SJSA1 (cell line): Measurements from ENCODE around the gene PRKN. TPM values are rescaled to one million over a fixed set of nuclear protein-coding genes. Genes with fewer than 3 reads are reported as not detected.

Source experiments
- DNase-seq, 2 experiments: peaks; one replicate each; pipeline ENCODE4 v3.0.0-alpha.2; 2015 to 2020; ENCODE audit warnings: low spot score in 2 of 2, low read depth in 1 of 2
- H3K27ac ChIP-seq: fragments of 250-450 bp; sonication (Bioruptor Pico); 2 replicates; pipeline ENCODE4 v1.5.1; 2020; ENCODE audit warnings: mild to moderate bottlenecking, moderate library complexity
- H3K27me3 ChIP-seq: fragments of 250-450 bp; sonication (Bioruptor Pico); replicated peaks from 2 replicates; pipeline ENCODE4 v1.5.1; 2020; ENCODE audit warnings: mild to moderate bottlenecking, moderate library complexity
- H3K36me3 ChIP-seq: fragments of 250-450 bp; sonication (Bioruptor Pico); 2 replicates; pipeline ENCODE4 v1.5.1; 2020; ENCODE audit warnings: mild to moderate bottlenecking
- H3K4me1 ChIP-seq: fragments of 250-450 bp; sonication (Bioruptor Pico); replicated peaks from 2 replicates; pipeline ENCODE4 v1.6.1; 2021; ENCODE audit warnings: mild to moderate bottlenecking
- H3K4me3 ChIP-seq: fragments of 250-450 bp; sonication (Bioruptor Pico); 2 replicates; pipeline ENCODE4 v1.5.1; 2020; ENCODE audit warnings: mild to moderate bottlenecking
- H3K9me3 ChIP-seq: fragments of 250-450 bp; sonication (Bioruptor Pico); replicated peaks from 2 replicates; pipeline ENCODE4 v1.5.1; 2020; ENCODE audit warnings: mild to moderate bottlenecking
- total RNA-seq: library from RNA; depleted of rRNA; stranded (reverse); fragments of >200 nt; shearing (Covaris generic); gene quantifications from 2 replicates; pipeline ENCODE4 v1.2.3, GENCODE V29; 2014

PRKN gene
- total RNA-seq, 1 experiment from 2014 or later, result not detected

DNA sequence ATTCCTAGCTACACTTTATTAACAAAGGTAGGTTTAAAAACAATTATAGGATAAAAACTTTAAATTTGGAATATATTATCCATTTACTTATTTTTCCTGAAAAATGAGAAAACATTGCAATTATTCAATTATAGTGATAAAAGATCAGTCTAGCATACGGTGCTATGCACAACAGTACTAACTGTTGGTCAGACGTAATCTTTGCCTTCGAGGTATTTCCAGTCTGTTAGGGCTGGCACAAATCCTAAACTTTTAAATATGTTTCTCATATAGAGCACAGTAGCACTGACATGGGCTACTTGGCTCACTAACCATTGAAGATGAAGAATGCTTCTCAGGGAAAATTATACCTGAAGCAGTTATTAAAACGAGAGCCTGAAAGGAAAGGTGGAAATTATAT lies 214.8 kb downstream of the PRKN start:
- H3K4me3 ChIP-seq, result no peak overlapping the region
- no peaks in the 10 kb centered on the region for H3K36me3 ChIP-seq
- H3K27ac ChIP-seq, result no peak overlapping the region
- no peak for DNase-seq
- H3K9me3 ChIP-seq, result 0 out of 2 replicates have a peak, but pooled peaks cover 2% of the 10 kb centered on the region
- no peaks in the 10 kb centered on the region for H3K27me3 ChIP-seq
- H3K4me1 ChIP-seq, result no peaks in the 10 kb centered on the region

DNA sequence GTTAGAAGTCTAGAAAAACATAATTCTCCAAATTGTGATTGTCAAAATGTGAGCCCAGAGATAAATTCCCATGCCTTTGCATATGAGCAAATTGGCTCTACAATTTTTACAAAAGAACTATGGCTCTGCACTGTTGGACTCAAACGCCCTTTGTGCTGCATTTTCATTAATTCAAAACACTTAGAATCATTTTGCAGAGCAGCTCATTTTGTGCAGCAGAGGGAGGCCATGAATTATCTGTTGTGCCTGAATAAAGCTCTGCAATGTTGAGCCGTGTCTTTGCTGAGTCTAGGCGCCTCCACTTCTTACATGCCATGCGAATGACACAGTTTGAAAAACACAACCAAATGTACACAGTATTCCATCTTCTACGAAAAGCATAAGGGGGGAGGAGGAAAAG lies 230.2 kb downstream of the PRKN start:
- Histone ChIP-seq H3K36me3 (no peaks in the 10 kb centered on the region), H3K9me3 (no peaks in the 10 kb centered on the region; the same call in none of the 2 replicates), H3K4me3 (no peak overlapping the region), H3K4me1 (no peaks in the 10 kb centered on the region), H3K27me3 (no peaks in the 10 kb centered on the region), H3K27ac (no peak overlapping the region)
- no peak for DNase-seq

DNA sequence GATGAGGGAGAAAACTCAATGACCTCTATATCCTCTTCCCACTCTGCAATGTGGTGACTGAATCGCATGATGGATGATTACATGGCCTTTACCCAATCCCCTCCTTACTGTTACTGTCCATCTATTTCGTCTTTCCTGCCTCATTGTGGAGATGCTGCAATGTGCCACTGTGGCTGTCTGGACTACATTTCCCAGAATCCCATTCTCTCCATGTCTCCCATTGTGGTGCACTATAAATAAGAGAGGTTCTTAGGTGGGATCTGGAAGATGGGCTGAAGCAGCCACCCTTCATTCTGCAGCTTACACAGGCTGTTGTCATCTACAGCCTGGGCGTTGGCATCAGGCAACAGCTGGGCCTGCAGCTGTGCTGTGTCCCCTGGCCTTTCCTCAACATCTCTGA lies 233.6 kb downstream of the PRKN start:
- Histone ChIP-seq H3K9me3 (peaks cover 5% of the 10 kb centered on the region), H3K4me3 (no peak overlapping the region), H3K36me3 (no peaks in the 10 kb centered on the region), H3K27me3 (no peaks in the 10 kb centered on the region), H3K4me1 (no peaks in the 10 kb centered on the region), H3K27ac (no peak overlapping the region)
- no peak for DNase-seq

DNA sequence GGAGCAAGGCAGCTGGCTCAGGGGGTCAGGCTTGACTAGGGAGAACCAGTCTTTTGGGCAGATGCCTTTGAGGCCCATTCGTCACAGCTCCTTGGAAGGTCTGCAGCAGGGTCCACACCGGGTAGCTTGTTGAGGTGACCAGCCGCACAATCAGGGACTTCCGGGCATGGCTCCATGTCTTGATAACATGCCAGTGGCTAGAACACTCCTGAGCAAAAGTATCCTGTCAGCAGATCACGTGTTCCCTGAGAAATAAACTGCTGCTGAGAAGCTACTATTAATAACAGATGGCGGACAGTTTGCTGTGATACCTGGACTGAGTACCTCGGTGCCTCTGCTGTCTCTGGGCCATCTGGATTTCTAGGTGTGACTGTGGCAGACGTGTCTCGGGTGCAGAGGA lies 235.9 kb downstream of the PRKN start:
- Histone ChIP-seq H3K36me3 (no peaks in the 10 kb centered on the region), H3K27me3 (no peaks in the 10 kb centered on the region), H3K9me3 (peaks cover 5% of the 10 kb centered on the region; the same call in 1 of the 2 replicates), H3K4me3 (no peak overlapping the region), H3K4me1 (no peaks in the 10 kb centered on the region), H3K27ac (no peak overlapping the region)
- no peak for DNase-seq

DNA sequence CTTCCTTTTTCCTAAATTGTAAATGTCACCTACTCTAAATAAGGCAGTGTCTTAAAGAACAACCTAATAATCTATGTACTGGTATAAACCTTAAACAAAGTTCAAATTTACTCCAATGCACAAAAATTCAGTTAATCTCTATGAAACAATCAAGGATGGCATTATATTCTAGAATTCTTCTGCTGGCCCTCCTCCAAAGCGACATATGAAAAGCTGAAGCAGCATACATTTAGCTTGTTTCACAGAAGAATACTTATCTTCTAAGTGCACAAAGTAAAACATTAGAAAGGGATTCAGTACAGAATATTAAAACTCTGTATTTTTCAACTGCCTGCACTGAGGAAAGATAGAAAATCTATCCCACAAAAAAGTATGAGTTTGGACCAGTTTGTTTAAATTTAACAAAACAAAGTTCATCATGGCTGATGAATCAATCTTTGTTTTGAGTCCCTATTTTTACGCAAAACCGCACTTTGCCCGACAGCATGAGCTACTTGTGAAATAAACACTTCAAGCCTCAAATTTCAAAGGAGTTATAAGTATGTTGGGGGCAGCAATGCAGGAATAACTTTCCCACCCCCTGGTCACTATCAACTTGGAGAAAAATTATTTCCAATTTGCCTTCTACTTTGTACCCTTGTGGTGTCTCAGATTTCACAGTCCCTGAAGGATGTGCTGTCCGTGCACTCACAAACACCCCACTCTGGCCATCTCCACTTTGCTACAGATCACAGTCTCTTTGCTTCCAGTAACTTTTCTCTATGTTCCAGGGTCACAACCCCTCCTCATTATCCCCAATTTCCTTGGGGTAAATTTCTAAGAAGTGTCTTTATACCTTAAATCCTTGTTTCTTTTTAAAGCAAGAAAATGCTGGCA lies 238.2 kb downstream of the PRKN start:
- Histone ChIP-seq H3K4me1 (no peaks in the 10 kb centered on the region), H3K36me3 (no peaks in the 10 kb centered on the region), H3K27me3 (no peaks in the 10 kb centered on the region), H3K4me3 (no peak overlapping the region), H3K9me3 (peaks cover 5% of the 10 kb centered on the region; the same call in 1 of the 2 replicates), H3K27ac (no peak overlapping the region)
- DNase-seq, result no peak

DNA sequence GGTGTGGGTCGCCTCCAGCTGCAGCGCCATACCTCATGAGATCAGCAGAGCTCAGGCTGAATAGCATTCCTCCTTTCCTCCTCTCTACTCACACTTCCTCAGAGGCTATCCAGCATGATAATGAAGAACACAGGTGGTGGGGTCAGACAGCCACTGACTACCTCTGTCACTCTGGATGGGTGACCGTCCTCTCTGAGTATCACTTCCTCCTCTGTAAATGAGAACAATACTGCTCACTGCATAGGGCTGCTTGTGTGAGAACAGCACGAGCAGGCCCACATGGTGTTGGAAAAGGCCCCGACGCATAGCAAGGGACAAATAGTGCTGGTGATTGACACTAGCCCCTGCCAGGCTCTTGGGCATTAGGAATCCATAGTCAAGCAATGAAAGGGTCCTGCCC lies 239.1 kb downstream of the PRKN start:
- H3K4me3 ChIP-seq, result no peak overlapping the region
- H3K27ac ChIP-seq, result no peak overlapping the region
- no peaks in the 10 kb centered on the region for H3K4me1 ChIP-seq
- DNase-seq, result no peak
- H3K27me3 ChIP-seq, result no peaks in the 10 kb centered on the region
- H3K9me3 ChIP-seq, result peaks cover 5% of the 10 kb centered on the region; the same call in 1 of the 2 replicates
- no peaks in the 10 kb centered on the region for H3K36me3 ChIP-seq

DNA sequence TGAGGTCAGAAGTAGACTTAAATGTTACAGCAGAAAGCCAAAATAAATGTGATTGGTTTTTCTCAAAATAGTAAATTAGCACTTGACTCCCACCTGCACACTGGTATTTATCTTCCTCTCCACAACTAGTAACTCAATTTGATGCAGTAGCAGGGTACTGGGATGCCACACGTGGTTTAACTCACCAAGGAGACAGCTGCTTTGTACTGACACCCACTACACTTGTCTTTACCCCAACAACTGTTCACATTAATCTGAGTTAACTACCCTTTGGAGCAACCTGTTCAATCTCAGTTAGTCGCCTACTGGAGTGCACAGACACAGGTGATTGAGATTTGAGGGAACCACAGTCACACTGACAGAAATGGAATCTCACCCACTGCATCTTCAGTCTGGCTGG lies 242.1 kb downstream of the PRKN start:
- Histone ChIP-seq H3K4me1 (no peaks in the 10 kb centered on the region), H3K36me3 (no peaks in the 10 kb centered on the region), H3K9me3 (peaks cover 2% of the 10 kb centered on the region; the same call in 1 of the 2 replicates), H3K27ac (no peak overlapping the region), H3K4me3 (no peak overlapping the region), H3K27me3 (no peaks in the 10 kb centered on the region)
- no peak for DNase-seq

DNA sequence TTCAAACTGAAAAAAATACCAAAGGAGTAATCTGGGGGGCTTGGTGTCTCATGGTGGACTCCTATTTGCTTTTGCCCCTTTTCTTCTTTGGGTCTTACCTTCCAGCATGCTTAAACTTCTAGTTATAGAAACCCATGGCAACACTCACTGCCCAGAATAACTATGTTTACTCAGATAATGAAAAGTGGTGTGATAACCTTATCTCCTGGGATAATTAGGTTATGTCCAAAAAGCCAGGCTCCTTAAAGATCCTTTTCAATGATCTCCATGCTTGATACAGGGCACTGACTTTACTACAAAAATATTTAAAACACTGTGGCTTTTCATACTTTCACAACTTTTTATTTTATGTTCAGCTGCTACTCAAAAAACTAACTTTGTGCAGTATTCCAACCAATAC lies 245.6 kb downstream of the PRKN start:
- peaks cover 2% of the 10 kb centered on the region; the same call in 1 of the 2 replicates for H3K9me3 ChIP-seq
- no peaks in the 10 kb centered on the region for H3K36me3 ChIP-seq
- H3K27ac ChIP-seq, result no peak overlapping the region
- DNase-seq, result no peak
- no peaks in the 10 kb centered on the region for H3K4me1 ChIP-seq
- no peak overlapping the region for H3K4me3 ChIP-seq
- no peaks in the 10 kb centered on the region for H3K27me3 ChIP-seq

DNA sequence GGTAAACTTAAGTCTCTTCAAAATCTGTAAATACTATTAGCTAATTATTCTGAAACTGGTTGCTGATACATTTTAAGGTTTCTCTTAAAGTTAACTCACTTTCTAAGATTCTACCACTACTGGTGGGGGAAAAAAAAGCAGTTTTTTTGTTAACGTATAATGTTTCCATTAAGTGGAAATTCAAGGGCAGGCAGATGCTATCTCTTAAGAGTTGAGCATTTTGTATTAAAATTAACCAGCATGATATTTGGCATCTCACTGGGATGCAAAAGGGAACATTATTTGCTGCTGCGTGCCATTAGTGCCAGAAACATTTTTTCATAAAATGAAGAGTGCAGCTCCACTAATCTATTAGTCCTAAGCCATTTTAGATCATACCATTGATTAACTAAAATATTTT lies 246.2 kb downstream of the PRKN start:
- no peak overlapping the region for H3K4me3 ChIP-seq
- DNase-seq, result no peak
- no peaks in the 10 kb centered on the region for H3K27me3 ChIP-seq
- peaks cover 2% of the 10 kb centered on the region; the same call in 1 of the 2 replicates for H3K9me3 ChIP-seq
- H3K4me1 ChIP-seq, result no peaks in the 10 kb centered on the region
- no peak overlapping the region for H3K27ac ChIP-seq
- H3K36me3 ChIP-seq, result no peaks in the 10 kb centered on the region

DNA sequence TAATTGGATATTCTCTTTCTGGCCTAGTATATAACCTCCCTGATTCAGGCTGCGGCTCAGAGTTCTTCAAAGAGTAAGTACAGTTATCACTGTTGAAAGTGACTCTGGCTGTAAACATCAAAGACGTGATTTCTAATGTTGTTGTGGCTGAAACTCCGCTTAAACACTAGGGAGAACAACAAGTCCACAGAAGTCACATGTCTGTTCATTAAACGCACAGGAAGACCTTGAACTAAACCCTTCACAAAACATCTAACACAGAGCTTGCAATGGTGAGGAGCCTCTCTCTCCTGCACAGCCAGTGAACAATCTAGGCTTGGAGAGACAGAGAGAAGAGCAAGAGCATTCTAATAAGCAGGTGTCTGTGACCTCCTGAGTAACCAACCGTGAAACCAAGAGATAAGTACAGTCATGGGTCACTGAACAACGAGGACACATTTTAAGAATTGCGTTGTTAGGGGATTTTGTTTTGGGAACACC lies 249.3 kb downstream of the PRKN start:
- Histone ChIP-seq H3K9me3 (peaks cover 7% of the 10 kb centered on the region; the same call in 1 of the 2 replicates), H3K36me3 (no peaks in the 10 kb centered on the region), H3K4me1 (no peaks in the 10 kb centered on the region), H3K27me3 (no peaks in the 10 kb centered on the region), H3K27ac (no peak overlapping the region), H3K4me3 (no peak overlapping the region)
- DNase-seq, result no peak

DNA sequence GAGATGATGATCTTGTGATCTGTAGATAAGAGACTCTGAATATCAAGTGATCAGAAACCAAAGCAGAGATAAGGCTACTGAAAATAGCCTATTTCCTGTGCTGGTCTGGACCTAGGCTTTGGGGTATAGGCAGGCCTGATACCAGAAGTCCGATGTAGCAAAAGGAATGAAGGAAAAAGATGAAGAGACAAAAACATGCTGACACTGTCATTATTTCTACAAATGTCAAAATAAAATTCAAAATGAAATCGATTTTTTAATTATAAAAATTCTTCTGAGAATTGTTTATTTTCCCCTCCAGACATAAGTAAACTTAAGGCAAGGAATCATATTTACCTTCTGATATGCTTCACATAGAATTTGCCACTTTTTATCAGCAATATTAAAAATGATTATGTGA lies 252.8 kb downstream of the PRKN start:
- Histone ChIP-seq H3K4me1 (no peaks in the 10 kb centered on the region), H3K27ac (no peak overlapping the region), H3K36me3 (no peaks in the 10 kb centered on the region), H3K27me3 (no peaks in the 10 kb centered on the region), H3K4me3 (no peak overlapping the region), H3K9me3 (peaks cover 5% of the 10 kb centered on the region; the same call in 1 of the 2 replicates)
- DNase-seq, result no peak

DNA sequence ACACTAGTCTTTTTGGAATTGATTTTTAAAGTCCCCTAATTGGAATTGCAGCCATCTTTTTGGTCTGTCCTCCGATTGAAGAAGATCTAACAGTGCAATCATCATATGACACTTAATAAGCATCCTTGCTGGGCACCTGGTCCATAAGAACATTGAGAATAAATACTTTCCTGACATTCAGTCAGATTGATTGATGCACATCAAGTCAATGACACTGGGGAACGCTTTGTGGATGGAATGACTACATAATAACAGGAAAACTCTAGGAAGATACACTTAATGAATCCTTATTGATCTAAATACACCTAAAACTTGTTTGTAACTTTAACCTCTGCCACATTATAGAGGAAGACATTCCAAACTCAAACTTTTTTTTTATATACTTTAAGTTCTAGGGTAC lies 255.7 kb downstream of the PRKN start:
- Histone ChIP-seq H3K9me3 (peaks cover 5% of the 10 kb centered on the region; the same call in 1 of the 2 replicates), H3K27ac (no peak overlapping the region), H3K27me3 (no peaks in the 10 kb centered on the region), H3K4me1 (no peaks in the 10 kb centered on the region), H3K4me3 (no peak overlapping the region), H3K36me3 (no peaks in the 10 kb centered on the region)
- no peak for DNase-seq

DNA sequence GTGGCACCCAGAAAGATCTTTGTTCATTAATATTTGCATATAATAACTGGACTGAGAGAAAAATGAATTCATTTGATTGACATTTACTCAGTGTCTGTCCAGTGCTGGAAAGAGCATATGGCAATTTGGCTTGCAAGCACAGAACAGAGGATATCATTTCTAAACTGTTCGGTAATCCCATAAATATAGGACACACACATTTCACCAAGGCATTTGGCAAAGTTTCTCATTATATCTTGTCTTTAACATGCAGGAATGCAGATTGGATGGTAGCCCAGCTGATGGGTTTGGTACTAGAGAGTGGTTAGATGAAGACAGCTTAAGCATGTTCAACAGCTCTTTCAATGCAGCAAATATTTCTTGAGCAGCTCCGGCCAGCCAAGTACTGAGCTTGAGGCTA lies 259.2 kb downstream of the PRKN start:
- Histone ChIP-seq H3K27ac (no peak overlapping the region), H3K4me1 (no peaks in the 10 kb centered on the region), H3K36me3 (no peaks in the 10 kb centered on the region), H3K27me3 (no peaks in the 10 kb centered on the region), H3K9me3 (no peaks in the 10 kb centered on the region), H3K4me3 (no peak overlapping the region)
- no peak for DNase-seq

DNA sequence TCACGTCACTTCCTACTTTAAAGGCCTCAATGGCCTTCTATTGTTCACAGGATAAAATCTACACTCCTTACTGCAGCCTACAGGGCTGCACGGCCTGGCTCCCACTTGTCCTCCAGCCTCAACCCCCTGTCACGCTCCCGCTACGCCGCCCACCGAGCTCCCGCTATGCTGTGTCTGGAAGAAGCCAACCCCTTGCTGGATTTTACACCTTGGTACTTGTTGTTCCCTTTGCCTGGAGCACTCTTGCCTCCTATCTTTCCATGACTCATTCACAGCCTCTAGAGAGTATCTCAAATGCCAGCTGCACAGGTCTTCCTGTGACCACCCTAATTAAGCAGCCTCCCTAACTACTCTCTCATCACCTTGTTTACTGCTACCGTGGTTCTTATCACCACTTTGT lies 259.9 kb downstream of the PRKN start:
- H3K4me3 ChIP-seq, result no peak overlapping the region

More for the DNA sequence above, 259.9 kb downstream of the PRKN start:
- no peak overlapping the region for H3K27ac ChIP-seq
- no peak for DNase-seq
- no peaks in the 10 kb centered on the region for H3K9me3 ChIP-seq
- no peaks in the 10 kb centered on the region for H3K36me3 ChIP-seq
- H3K27me3 ChIP-seq, result no peaks in the 10 kb centered on the region
- no peaks in the 10 kb centered on the region for H3K4me1 ChIP-seq
